Measurements from ENCODE around the gene ZMYND8.

GRCh38 chr20:47210470-47210869 lies 146.0 kb downstream of the ZMYND8 start:
- TF ChIP-seq, protein P1, sequence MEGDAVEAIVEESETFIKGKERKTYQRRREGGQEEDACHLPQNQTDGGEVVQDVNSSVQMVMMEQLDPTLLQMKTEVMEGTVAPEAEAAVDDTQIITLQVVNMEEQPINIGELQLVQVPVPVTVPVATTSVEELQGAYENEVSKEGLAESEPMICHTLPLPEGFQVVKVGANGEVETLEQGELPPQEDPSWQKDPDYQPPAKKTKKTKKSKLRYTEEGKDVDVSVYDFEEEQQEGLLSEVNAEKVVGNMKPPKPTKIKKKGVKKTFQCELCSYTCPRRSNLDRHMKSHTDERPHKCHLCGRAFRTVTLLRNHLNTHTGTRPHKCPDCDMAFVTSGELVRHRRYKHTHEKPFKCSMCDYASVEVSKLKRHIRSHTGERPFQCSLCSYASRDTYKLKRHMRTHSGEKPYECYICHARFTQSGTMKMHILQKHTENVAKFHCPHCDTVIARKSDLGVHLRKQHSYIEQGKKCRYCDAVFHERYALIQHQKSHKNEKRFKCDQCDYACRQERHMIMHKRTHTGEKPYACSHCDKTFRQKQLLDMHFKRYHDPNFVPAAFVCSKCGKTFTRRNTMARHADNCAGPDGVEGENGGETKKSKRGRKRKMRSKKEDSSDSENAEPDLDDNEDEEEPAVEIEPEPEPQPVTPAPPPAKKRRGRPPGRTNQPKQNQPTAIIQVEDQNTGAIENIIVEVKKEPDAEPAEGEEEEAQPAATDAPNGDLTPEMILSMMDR (conservative IDR thresholded peaks at IDR 0.05; ENCODE audit: low read depth, low read length): no peak
- TF ChIP-seq POLR2A (IDR thresholded peaks at IDR 0.05; ENCODE audit: low read depth, low read length) (no peak), CEBPB (IDR thresholded peaks at IDR 0.05; ENCODE audit: low read depth, low read length) (no peak), SMC3 (IDR thresholded peaks at IDR 0.05; ENCODE audit: low read depth, low read length) (no peak), MAFK (IDR thresholded peaks at IDR 0.05; ENCODE audit: low read depth, low read length) (no peak), MXI1 (IDR thresholded peaks at IDR 0.05; ENCODE audit: borderline replicate concordance, low read depth, low read length) (no peak), CHD1 (IDR thresholded peaks at IDR 0.05; ENCODE audit: low read depth, low read length) (no peak), RFX5 (IDR thresholded peaks at IDR 0.05; ENCODE audit: low read depth, low read length) (no peak)
- TF ChIP-seq, protein P2, sequence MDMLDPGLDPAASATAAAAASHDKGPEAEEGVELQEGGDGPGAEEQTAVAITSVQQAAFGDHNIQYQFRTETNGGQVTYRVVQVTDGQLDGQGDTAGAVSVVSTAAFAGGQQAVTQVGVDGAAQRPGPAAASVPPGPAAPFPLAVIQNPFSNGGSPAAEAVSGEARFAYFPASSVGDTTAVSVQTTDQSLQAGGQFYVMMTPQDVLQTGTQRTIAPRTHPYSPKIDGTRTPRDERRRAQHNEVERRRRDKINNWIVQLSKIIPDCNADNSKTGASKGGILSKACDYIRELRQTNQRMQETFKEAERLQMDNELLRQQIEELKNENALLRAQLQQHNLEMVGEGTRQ (IDR thresholded peaks at IDR 0.05; ENCODE audit: low read depth, low read length): no peak

All from IMR-90 (cell line).